ENCODE measurements around the gene PLD3. TPM values are rescaled to one million over a fixed set of nuclear protein-coding genes. Genes with fewer than 3 reads are reported as not detected.

Gene PLD3
- total RNA-seq, 1 experiment from 2014 or later = 95.4 TPM

- Histone ChIP-seq H3K9me3 (ENCODE audit: low read length) (no peaks in the 10 kb centered on the region), H4K20me1 (ENCODE audit: low read length) (no peaks in the 10 kb centered on the region), H3K27ac (ENCODE audit: low read length) (no peak overlapping the region), H3F3A (ENCODE audit: low read length, unreplicated experiment) (no peaks in the 10 kb centered on the region), H3K9me2 (replicated peaks; ENCODE audit: low read length) (no peaks in the 10 kb centered on the region), H3K9ac (ENCODE audit: low read length) (no peak overlapping the region), H3K4me2 (ENCODE audit: low read length) (no peak overlapping the region), H2AFZ (ENCODE audit: low read length) (no peak overlapping the region), H3K4me3 (ENCODE audit: low read length) (no peak overlapping the region), H3K27me3 (ENCODE audit: low read length) (no peaks in the 10 kb centered on the region), H3K4me1 (ENCODE audit: insufficient read depth, low read length) (peaks cover 6% of the 10 kb centered on the region; the same call in 1 of the 2 replicates), H3K79me2 (ENCODE audit: low read length) (no peaks in the 10 kb centered on the region), H3K36me3 (ENCODE audit: low read depth, low read length) (no peaks in the 10 kb centered on the region)
- DNase-seq = no peak
- ChIA-PET CTCF (no interaction called here), POLR2A (ENCODE audit: unreplicated experiment) (no interaction called here)
- no TSS peak for BruUV-seq (replicated peaks)
- no peak for TF ChIP-seq EZH2phosphoT487 (IDR thresholded peaks at IDR 0.05; ENCODE audit: borderline replicate concordance, low read length)
- no peak for TF ChIP-seq CTCF (conservative IDR thresholded peaks at IDR 0.05; ENCODE audit: low read depth, low read length)
- TF ChIP-seq EZH2 (IDR thresholded peaks at IDR 0.05; ENCODE audit: low read length, unreplicated experiment) = no peak
- intact Hi-C loops (cut with micrococcal nuclease) = no loop called here
- no peak for ATAC-seq
Measured at GRCh38 chr19:40313229-40313983, 35.1 kb upstream of the PLD3 start.

- Histone ChIP-seq H3K9me2 (replicated peaks; ENCODE audit: low read length) (no peaks in the 10 kb centered on the region), H3K4me3 (ENCODE audit: low read length) (no peak overlapping the region), H3K9ac (ENCODE audit: low read length) (no peak overlapping the region), H3K4me2 (ENCODE audit: low read length) (no peak overlapping the region), H3K27me3 (ENCODE audit: low read length) (no peaks in the 10 kb centered on the region), H3K4me1 (ENCODE audit: insufficient read depth, low read length) (peaks cover 6% of the 10 kb centered on the region; the same call in 1 of the 2 replicates), H3K79me2 (ENCODE audit: low read length) (no peaks in the 10 kb centered on the region), H3K27ac (ENCODE audit: low read length) (no peak overlapping the region), H2AFZ (ENCODE audit: low read length) (no peak overlapping the region), H3K36me3 (ENCODE audit: low read depth, low read length) (no peaks in the 10 kb centered on the region), H3K9me3 (ENCODE audit: low read length) (no peaks in the 10 kb centered on the region), H4K20me1 (ENCODE audit: low read length) (no peaks in the 10 kb centered on the region), H3F3A (ENCODE audit: low read length, unreplicated experiment) (no peaks in the 10 kb centered on the region)
- CTCF ChIA-PET = interaction anchor here (0.5 kb wide), 1 partner anchor 12 kb away, joined by 6 read pairs; no protein-coding TSS in a partner anchor
- BruUV-seq (replicated peaks) = no TSS peak
- no peak for ATAC-seq
- DNase-seq = peak; percentile 1
- TF ChIP-seq CTCF (conservative IDR thresholded peaks at IDR 0.05; ENCODE audit: low read depth, low read length) (no peak), EZH2 (IDR thresholded peaks at IDR 0.05; ENCODE audit: low read length, unreplicated experiment) (no peak), EZH2phosphoT487 (IDR thresholded peaks at IDR 0.05; ENCODE audit: borderline replicate concordance, low read length) (no peak)
- POLR2A ChIA-PET (ENCODE audit: unreplicated experiment) = no interaction called here
- intact Hi-C loops (cut with micrococcal nuclease) = no loop called here
Measured at GRCh38 chr19:40314656-40315055, 33.8 kb upstream of the PLD3 start.

GRCh38 chr19:40315812-40316470, 32.6 kb upstream of the PLD3 start:
- Histone ChIP-seq H3F3A (ENCODE audit: low read length, unreplicated experiment) (no peaks in the 10 kb centered on the region), H3K4me3 (ENCODE audit: low read length) (no peak overlapping the region), H3K9ac (ENCODE audit: low read length) (no peak overlapping the region), H3K9me2 (replicated peaks; ENCODE audit: low read length) (no peaks in the 10 kb centered on the region), H3K27ac (ENCODE audit: low read length) (no peak overlapping the region), H3K27me3 (ENCODE audit: low read length) (no peaks in the 10 kb centered on the region), H3K36me3 (ENCODE audit: low read depth, low read length) (no peaks in the 10 kb centered on the region), H3K4me2 (ENCODE audit: low read length) (no peak overlapping the region), H3K9me3 (ENCODE audit: low read length) (no peaks in the 10 kb centered on the region), H2AFZ (ENCODE audit: low read length) (no peak overlapping the region), H3K4me1 (ENCODE audit: insufficient read depth, low read length) (peaks cover 6% of the 10 kb centered on the region; the same call in 1 of the 2 replicates), H4K20me1 (ENCODE audit: low read length) (no peaks in the 10 kb centered on the region), H3K79me2 (ENCODE audit: low read length) (no peaks in the 10 kb centered on the region)
- BruUV-seq (replicated peaks) = no TSS peak
- TF ChIP-seq EZH2phosphoT487 (IDR thresholded peaks at IDR 0.05; ENCODE audit: borderline replicate concordance, low read length) (no peak), EZH2 (IDR thresholded peaks at IDR 0.05; ENCODE audit: low read length, unreplicated experiment) (no peak)
- DNase-seq = no peak
- ChIA-PET POLR2A (ENCODE audit: unreplicated experiment) (no interaction called here), CTCF (no interaction called here)
- ATAC-seq = no peak
- intact Hi-C loops (cut with micrococcal nuclease) = no loop called here
